ENCODE results near the gene CDC27. TPM values are rescaled to one million over a fixed set of nuclear protein-coding genes. Genes with fewer than 3 reads are reported as not detected.
"Not testable (repeated sequence)": the region's sequence is repeated elsewhere in the genome, so short reads cannot be mapped to it uniquely, and the experiment has no call there.

Gene CDC27
- total RNA-seq, 6 experiments from 2014 or later = 27.5 to 50.4 (median 32.9) TPM

GRCh38 chr17:47225436-47225858, 36.4 kb upstream of the CDC27 start:
- H3K27me3 ChIP-seq = no peaks in the 10 kb centered on the region
- TF ChIP-seq CTCF (IDR thresholded peaks at IDR 0.05) (no peak), POLR2A (IDR thresholded peaks at IDR 0.05) (no peak)
- ATAC-seq (peak; percentile 11 to 50 (median 33)), DNase-seq (peak in 2 of 3 donors; percentile 57 to 65)
- intact Hi-C loops (cut with DNase I) = loop anchor here in 1 of 2 donors (10.0 kb wide), 1 partner anchor 399 kb away; no protein-coding TSS in a partner anchor
- H3K4me3 ChIP-seq = no peak overlapping the region
- peak overlapping the region; percentile 16 to 66 (median 38) for H3K27ac ChIP-seq
- H3K36me3 ChIP-seq = no peaks in the 10 kb centered on the region
- 49% methylated on average over 3 of the region's 3 CpGs for WGBS (ENCODE audit: insufficient coverage, low coverage, low lambda C conversion rate, missing lambda C conversion rate)
- H3K4me1 ChIP-seq = peaks cover 0 to 38% (median 7%) of the 10 kb centered on the region in 4 donors
- H3K9me3 ChIP-seq = no peaks in the 10 kb centered on the region

- no peaks in the 10 kb centered on the region for H3K9me3 ChIP-seq
- no peaks in the 10 kb centered on the region for H3K36me3 ChIP-seq
- intact Hi-C loops (cut with DNase I) = loop anchor here in 1 of 2 donors (10.0 kb wide), 1 partner anchor 400 kb away; no protein-coding TSS in a partner anchor
- H3K27ac ChIP-seq = peak overlapping the region; percentile 16 to 66 (median 38)
- no peak overlapping the region for H3K4me3 ChIP-seq
- H3K27me3 ChIP-seq = no peaks in the 10 kb centered on the region
- TF ChIP-seq CTCF (IDR thresholded peaks at IDR 0.05) (no peak), POLR2A (IDR thresholded peaks at IDR 0.05) (no peak)
- WGBS (ENCODE audit: insufficient coverage, low coverage, low lambda C conversion rate, missing lambda C conversion rate) = 50% methylated on average over 1 of the region's 1 CpG
- DNase-seq = no peak
- no peak for ATAC-seq
- peaks cover 0 to 38% (median 7%) of the 10 kb centered on the region in 4 donors for H3K4me1 ChIP-seq
Observed at GRCh38 chr17:47224966-47225365, 35.9 kb upstream of the CDC27 start.

GRCh38 chr17:47224077-47224476, 35.0 kb upstream of the CDC27 start:
- H3K27ac ChIP-seq = peak overlapping the region in 2 of 3 donors; percentile 17 to 38
- not testable (repeated sequence) for DNase-seq, H3K36me3 ChIP-seq, H3K9me3 ChIP-seq, ATAC-seq, H3K4me3 ChIP-seq, H3K27me3 ChIP-seq
- intact Hi-C loops (cut with DNase I) = loop anchor here in 1 of 2 donors (10.0 kb wide), 1 partner anchor 401 kb away; no protein-coding TSS in a partner anchor
- H3K4me1 ChIP-seq = peaks cover 0 to 32% (median 5%) of the 10 kb centered on the region in 4 donors
- 100% methylated on average over 2 of the region's 2 CpGs for WGBS (ENCODE audit: insufficient coverage, low coverage, low lambda C conversion rate, missing lambda C conversion rate)

- no peak for DNase-seq
- peak overlapping the region in 2 of 3 donors; percentile 17 to 34 for H3K27ac ChIP-seq
Observed at GRCh38 chr17:47223460-47223859, 34.4 kb upstream of the CDC27 start.

More at GRCh38 chr17:47223460-47223859, 34.4 kb upstream of the CDC27 start:
- Histone ChIP-seq H3K4me3 (no peak overlapping the region), H3K27me3 (no peaks in the 10 kb centered on the region), H3K36me3 (no peaks in the 10 kb centered on the region), H3K4me1 (peaks cover 0 to 30% (median 5%) of the 10 kb centered on the region in 4 donors), H3K9me3 (no peaks in the 10 kb centered on the region)
- peak; percentile 3 to 51 (median 47) for ATAC-seq
- intact Hi-C loops (cut with DNase I) = loop anchor here in 1 of 2 donors (10.0 kb wide), 1 partner anchor 401 kb away; no protein-coding TSS in a partner anchor
- no peak for TF ChIP-seq POLR2A (IDR thresholded peaks at IDR 0.05)
- TF ChIP-seq CTCF (IDR thresholded peaks at IDR 0.05) = no peak
- 33% methylated on average over 5 of the region's 5 CpGs for whole genome bisulfite sequencing (ENCODE audit: insufficient coverage, low coverage, low lambda C conversion rate, missing lambda C conversion rate)

Data from right lobe of liver (tissue), 6 donors.